Inferior parietal cortex (tissue), 1 donor: Measurements from ENCODE around the gene FGD5.

ENCODE experiments used
- DNase-seq: peaks from one replicate; pipeline ENCODE4 v3.0.0-alpha.2; 2016; ENCODE audit errors: extremely low spot score

The FGD5 gene

DNA sequence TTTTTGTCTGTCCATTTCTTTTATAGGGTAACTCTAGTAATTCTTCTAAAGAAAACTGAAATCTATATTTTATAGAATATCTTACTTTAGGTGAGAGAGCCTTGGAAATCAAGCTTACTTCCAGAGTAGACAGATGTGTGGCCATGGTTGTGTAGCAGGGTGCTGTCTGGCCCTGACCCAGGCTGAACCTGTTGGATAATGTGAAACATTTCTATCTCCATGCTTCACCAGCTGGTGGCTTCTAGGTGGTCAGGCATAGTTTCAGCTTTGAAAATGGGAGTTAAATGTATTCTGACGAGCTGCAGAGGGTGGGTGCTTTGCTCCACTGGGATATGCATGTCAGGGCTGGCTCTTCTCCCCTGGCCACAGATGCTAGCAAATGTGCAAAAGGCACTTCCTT lies 107.8 kb downstream of the FGD5 start:
- DNase-seq, result no peak

DNA sequence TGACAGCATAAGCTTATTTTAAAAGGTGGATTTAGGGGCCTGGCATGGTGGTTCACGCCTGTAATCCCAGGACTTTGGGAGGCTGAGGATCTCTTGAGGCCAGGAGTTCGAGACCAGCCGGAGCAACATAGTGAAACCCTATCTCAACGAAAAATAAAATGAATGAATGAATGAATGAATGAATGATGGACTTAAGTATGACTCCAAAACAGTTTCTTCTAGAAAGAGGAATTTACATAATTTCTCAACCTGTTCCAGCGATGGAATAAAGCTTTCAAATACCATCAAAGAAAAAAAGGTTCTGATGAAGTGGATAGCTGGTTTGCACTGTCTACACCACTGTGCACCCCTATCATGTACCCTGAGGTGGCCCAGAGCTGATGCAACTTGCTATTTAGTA lies 108.5 kb downstream of the FGD5 start:
- DNase-seq, result no peak

DNA sequence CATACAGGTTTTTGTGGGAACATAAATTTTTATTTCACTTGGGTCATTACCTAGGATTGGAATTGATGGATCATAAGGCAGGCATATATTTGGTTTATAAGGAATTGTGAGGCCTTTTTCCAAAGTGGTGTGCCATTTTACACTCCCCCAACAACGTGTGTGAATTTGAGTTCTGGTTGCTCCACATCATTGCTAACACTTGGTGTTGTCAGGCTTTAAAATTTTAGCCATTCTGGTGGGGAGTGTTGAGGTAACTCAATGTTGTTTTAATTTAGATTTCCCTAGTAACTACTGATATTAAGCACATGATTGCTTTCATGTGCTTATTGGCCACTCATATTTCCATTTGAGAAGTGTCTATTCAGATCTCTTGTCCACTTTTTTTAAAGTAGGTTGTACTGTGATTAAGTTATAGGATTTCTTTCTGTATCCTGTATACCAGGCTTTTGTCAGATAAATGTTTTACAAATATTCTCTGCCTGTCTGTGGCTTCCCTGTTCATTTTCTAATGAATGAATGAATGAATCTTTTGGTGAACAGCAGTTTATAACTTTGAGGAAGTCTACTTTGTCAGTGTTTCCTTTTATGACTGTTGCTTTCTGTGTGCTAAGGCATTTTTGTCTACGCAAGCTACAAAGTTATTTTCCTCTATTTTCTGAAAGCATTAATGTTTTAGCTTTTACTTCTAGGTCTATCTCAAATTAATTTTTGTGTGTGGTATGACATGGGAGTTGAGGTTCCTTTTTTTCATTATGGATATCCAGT lies 110.7 kb downstream of the FGD5 start:
- DNase-seq, result no peak

DNA sequence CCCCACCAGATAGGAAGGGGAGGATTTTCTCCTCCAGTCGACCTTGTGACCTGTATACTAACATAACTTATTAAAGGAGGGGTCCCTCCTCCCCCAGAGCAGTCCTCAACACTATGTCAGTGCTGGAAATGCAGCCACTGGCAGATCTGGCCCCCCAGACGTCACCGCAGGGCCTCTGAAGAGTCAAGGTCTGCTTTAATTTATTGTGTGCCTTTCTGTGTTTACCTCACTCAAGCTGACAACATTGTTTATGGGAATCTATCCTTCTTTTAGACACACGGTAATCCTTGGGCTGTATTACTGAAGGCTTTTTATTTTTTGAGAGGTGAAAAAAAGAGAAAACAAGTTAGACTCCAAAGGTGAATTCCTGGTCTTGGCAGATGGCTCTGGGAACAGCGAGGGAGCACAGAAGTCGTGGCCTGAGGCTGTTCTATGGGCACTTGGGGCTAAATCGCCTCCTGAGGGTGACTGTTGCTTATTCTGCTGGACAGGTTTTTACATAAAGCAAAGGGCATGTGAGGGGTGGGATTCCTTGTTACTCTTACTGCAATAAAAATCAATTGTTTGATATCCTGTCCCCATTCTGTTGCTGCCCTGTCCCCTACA lies 115.2 kb downstream of the FGD5 start:
- DNase-seq, result no peak

DNA sequence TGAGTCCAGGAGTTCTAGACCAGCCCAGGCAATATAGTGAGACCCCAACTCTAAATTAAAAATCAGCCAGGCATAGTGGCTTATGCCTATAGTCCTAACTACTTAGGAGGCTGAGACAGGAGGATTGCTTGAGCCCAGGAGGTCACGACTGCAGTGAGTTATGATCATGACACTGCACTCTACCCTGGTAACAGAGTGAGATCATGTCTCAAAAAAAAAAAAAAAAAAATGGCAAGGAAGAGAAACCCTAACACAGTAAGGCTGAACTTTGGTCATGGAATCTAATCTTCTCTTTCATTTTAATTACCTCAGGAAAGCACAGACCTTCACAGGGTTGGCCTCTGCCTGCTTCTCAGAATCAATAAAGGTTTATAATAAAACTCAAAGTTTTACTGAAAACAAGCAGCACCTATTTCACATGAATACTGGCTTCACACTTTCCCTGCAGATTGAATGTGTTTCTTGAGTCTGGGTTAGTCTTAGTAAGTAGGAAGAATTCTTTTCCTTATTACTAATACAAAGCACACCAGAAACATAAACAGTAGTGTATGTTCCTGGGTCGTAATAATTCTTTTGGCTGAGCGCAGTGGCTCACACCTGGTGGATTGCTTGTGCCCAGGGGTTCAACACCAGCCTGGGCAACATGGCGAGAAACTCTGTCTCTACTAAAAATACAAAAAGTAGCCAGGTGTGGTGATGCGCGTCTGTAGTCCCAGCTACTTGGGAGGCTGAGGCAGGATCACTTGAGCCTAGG lies 117.0 kb downstream of the FGD5 start:
- DNase-seq, result no peak

DNA sequence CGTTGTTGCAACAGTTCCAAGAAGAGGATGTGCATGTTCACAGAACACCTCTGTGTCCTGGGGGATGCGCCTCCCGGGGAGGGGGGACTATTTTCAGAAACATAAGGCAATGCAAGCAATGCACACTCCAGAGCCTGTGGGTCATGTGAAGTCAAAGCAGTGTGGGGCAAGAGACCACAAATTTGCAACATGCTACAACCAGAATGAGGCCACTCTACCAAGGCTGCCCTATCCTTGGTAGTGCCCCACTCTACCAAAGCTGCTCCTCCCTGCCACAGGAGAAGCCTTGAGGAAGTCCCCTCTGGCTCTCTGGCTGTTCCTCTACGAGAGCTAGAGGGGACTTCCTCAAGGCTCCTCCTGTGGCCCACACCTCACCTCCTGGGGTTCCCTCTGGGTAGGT lies 120.2 kb downstream of the FGD5 start:
- DNase-seq, result no peak

DNA sequence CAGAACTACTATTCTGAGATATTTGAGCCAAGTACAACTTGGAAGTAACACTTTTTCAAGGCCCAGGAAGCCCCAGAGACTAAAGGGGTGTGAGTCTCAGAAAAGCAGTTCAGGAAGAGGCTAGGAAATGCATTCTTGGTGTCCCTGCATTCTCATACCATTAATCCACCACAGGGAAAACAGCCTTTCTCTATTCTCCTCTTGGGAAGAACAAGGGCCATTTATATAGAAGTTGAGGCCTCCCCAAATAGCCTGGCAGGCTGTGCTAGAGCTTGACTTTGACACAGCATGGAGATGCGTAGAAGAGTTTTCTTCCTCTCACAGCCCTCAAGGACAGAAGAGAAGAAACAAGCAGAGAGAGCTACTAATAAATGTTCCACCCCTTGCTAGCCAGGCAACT lies 123.1 kb downstream of the FGD5 start:
- no peak for DNase-seq

DNA sequence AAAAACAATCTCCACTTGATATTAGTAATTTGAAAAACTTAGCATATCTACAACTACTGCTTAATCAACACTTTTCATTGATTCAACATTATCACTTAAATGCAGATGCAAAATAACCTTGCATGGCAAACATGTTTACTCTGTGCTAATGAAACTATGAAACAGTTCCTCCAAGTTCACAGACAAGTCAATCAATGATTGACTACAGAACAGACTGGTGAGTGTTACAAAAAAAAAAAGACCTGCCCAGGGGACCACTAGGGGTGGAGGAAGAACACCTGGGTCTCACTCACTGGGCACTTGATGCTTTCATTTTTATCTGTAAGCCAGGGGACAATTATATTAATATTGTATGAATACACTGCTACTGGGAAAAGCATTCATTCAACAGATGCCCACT lies 124.3 kb downstream of the FGD5 start:
- DNase-seq, result no peak

DNA sequence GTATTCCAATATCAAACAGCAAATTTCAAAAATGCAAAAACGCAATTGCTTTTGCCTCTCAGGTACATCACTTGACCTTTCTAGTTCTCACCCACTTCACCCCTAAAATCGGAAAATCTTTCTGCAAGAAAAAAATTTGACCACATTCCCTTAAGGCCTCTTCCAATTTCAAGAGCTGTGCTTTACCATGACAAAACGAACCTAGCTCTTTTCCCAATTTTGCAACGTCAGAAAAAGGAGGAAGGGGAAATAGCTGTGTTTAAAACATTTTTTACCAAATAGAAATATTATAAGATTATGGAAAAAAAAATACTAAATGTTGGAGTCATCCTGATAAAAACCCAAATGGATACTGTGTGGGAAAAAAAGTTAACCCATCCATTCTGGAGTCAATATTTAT lies 127.5 kb downstream of the FGD5 start:
- DNase-seq, result no peak

DNA sequence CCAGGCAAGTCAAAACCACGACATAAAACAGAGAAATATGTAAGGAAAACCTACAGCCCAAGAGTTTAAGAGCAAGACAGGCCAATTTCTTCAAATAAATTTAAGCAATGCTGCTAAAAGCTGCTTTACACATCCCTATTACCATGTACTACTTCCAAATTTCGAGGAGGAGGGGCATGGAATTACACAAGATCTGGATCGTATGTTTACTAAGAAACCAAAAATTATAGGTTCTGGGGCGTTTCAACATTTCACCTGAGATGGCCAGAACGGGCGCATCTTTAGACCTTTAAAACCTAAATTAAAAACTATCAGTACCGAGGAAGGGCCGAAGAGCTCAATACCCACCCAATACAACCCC lies 128.0 kb downstream of the FGD5 start:
- peak; percentile 14 for DNase-seq

DNA sequence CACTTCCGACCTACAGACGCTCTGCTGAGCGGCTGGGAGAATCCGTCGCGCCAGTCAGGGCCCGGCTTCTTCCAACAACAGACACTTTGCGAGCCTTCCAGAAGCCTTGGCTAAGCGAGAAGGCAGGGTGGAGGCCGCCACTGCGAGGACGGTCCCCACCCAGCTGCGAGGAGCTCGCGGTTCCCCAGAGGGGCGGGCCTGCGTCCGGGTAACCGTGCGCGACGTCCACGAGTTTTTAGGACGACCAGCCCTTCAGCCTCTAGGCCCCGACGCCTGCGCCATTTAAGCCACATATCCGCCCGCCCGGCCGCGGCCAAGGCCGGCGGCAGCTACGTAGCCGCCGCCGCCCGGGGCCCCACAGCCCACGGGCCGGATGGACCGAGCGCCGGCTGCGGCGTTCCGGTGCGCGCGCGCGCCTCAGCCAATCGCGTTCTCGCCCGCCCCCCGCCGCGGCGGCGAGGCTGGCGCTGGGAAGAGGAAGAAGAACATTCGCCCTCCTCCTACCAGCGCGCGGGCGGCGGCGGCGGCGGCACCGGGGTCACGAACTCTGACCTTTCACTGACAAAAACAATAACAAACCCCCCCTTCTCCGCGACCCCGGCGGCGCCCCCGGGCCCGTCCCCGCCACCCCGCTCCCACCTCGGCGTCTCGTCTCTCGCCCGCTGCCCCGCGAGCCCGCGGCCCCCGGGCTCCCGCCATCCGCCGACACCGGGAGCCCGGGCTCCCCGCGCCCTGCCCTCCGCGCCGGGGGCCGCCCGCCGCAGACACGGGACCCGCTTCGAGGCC lies 128.5 kb downstream of the FGD5 start, which contains the start of gene NR2C2:
Gene NR2C2 (plus strand): TSS at position 484 of the 786 bp plus-strand sequence. CDS start 56,332 bp downstream, outside the sequence.
- peak; percentile 72 for DNase-seq

DNA sequence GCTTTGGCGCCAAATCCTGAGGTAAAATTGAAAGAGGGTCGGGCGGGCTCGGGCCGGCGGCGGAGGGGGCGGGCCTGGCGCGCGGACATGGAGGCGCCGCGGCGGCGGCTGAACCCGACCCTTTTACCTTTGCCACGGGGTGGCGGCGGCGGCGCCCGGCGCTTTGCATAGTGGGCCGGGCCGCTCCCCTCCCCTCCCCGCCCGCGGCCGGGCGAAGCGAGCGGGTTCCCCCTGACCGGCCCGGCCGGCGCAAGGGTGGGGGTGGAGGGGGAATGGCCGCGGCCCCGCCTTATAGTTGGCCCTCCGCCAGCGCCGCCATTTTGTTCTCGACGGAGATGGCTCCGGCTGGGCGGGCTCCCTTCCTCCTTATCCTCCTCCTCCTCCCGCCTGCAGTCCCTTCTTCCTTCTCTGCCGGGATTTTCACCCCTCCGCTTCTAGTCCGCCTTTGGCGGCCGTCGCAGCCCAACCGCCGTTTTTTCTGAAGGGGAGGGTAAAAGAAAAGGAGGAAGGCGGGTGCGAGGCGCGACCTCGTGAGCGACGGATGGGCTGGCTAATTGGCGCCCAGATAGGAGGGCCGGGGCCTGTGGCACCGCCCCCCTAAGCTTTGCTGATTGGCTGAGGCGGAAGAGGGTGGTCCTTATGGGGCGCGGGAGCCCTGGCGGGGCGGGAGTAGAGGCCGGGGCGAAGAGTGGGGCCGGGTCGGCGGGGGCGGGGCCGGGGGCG lies 129.3 kb downstream of the FGD5 start:
- DNase-seq, result peak; percentile 98

DNA sequence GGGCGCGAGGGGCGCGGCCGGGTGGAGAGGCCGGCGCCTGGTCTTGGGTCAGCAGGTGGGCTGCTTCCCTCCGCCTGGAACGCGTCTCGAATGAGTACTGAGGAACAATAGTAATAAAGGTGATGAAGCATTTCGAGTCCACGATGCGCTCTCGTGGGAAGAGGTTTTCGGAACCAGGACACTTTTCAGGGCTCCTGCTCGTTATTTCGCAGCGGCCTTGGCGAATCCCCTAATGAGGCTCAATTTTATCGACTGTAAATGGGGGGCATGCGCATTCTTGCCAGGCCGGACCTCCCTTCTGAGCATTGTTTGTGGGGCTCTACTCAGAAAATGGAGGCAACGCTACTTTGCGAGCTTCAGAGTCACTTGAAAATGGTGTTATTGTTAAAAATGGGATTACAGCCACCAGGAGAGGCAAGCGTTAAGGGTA lies 129.9 kb downstream of the FGD5 start:
- no peak for DNase-seq

DNA sequence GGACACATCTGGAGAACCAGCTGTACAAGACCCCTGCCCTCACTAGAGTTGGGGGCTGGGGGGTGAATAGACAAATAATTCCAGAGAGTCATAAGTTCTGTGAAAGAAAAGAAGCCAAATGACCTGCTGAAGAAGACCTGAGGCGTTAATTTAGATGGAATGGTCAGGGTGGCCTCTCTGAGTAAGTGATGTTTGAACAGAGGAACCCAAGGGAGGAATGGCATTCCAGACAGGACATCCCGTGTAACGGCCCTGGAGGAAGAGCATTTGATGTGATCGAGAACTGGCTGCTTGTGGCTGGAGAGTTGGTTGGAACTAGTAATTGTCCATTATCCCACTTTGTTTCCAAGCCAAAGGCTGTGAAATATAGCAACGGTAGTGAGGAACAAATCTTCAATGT lies 130.4 kb downstream of the FGD5 start:
- peak; percentile 15 for DNase-seq

DNA sequence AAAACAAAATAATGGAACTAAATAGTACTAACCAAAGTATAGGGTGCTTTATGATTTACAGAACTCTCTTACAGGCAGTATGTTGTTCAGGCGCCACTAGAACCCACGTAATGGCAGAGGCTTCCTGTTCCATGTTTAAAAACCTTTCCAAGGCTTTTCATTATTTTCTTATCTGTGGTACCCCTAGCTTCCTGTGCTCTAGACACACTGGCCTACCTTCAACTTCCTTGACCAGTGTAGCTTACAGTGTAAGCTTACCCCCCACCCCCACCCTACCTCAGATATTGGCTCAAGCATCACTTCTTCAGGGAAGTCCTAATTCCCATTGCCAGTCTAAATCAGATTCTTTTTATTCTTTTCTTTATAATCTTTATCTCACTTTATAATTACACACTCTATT lies 131.5 kb downstream of the FGD5 start:
- DNase-seq, result no peak

DNA sequence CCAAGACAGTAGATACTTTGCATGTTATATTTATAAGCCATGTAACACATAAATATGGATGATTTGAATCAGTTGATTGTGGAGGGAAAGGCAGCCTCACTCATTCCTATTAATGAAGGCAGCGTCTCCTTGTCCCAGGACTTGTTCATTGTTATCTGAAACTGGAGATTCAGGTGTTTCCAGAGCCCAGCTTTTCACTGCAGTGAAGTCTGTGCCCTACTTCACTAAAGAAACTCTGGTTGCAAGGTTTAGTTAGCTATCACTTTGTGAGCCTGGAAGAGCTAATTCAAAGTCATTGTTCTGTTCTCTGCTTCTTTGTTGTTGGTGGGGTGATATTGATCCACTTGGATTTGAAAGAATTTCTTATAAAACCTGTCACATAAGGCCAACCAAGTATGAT lies 138.4 kb downstream of the FGD5 start:
- DNase-seq, result no peak

DNA sequence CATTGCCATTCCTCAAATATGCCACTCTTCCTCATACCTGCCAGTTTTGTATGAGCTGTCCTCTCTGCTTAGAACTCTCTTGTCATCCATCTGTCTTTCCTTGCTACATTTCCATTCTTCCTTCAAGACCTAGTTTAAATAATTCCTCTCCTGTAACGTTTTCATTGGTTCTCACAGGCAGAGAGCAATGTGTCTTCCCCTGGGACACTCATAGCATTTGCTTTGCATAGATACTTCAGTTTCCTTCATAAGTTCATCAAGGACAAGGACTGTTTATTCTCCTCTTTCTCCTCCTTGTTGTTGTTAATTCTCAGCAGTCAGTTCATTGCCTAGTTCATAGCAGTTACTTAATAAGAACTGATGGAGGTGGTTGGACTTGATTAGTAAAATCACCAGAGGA lies 139.2 kb downstream of the FGD5 start:
- no peak for DNase-seq

DNA sequence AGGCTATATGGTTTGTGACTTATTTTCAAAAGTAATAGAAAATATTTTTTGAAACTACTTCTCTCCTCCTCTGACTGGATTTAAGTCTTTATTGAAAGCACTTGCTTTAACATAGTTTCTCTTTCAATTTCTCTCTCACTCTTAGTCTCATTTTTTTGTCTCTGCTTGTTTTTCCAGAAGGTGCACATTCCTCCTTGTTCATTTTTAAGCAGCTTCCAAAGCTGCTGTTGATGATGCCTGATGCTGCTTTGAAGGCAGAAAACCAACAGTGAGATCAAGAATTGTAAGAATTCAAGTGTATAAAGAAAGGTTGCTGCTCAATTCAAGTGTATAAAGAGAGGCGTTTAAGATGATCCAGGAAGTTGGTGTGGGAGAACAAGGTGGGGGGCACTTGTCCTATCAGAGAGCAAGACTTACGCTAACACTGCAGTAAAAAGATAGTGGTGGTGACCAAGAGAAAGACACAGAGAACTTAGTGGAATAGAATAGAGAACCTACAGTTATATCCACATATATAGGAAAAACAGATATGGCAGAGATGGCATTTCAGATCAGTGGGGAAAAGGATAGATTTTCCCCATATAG lies 140.7 kb downstream of the FGD5 start:
- no peak for DNase-seq

DNA sequence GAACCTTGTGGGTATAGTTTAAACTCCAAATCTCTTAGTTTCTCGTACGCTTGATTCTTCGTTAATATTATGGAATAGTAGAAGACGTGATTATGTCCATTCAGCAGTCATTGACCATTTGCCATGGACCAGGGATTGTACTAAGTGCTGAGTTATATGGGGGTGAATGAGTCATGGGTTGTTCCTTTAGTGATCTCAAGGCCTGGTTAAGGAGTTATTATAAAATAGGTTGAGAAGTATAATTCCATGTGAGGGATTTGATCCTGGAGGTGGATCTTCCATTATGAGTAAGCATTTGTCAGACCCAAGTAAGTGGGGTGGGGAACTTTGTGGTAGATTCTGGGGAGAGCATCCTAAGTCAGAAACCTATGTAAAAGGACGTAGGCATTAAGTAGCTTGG lies 144.0 kb downstream of the FGD5 start:
- no peak for DNase-seq

DNA sequence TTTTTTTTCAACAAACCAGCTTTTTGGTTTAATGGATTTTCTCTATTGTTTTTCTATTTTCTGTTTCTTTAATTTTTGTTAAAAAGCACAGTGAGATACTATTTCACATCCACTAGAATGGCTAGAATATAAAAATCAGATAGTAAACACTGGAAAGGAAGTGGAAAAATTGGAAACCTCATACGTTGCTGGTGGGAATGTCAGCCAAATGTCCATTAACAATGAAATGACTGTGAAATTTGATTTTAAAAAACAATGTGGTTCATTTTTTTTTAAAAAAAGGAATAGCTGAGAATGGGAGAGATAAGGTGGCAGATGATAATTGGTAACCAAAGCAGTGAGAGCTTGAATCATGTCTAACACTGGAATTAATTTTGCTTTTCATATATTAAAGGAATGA lies 148.5 kb downstream of the FGD5 start:
- no peak for DNase-seq

DNA sequence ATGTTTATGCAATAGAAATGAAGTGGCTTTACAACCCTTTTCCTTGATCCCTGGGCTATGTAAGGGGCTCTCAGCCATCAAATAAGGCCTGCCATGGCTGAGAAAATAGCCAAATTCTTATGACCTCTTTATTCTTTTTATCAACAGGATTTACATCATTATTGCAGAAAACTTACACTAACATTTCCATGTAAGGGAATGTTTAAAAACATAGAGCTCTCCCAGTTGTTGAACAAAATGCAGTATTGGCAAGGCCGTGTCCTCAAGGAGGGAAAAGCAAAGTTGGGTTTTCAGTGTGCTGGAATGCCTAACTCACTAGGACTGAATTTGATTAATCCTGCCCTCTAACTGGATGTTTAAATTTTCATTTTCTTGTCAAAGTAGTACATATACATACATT lies 150.9 kb downstream of the FGD5 start:
- DNase-seq, result no peak
